Measurements from ENCODE around the gene BGN.

Gene BGN

DNA sequence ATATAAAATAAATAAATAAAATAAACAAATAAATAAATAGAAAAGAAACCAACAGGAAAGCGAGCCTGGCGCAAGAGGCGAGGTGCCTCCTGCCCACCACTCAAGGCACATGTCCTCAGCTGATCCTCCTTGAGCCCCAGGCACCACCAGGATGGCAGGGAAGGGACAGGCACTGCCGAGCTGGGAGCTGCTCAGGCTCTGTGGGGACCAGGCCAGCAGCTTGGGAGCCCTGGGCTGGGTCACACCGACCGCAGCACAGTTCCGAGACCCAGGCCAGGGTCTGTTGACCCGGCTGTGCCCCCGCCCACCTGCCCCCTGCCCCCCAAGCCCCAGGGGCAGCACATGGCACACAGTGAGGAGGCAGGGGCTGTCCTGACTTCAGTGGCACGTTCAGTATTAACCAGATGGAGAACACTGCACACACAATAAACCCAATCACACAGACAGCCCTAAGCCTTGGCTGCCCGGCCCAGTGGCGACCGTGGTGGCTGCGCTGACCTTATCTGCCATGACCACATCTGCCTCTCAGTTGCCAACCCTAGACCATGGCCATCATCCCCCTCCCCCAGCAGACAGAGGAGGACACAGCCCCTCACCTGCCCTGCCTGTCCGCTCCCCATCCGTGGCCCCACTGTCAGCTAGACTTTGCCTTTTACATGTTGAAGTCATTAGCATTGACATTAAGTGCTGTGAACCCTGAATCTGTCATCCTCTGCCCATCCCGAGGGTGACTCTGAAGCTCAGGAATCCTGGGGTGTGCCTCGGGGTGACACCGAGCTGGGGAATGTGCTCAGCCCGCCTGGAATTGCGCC lies 46.0 kb upstream of the BGN start:
- TF ChIP-seq CTCF (IDR thresholded peaks at IDR 0.05; ENCODE audit: control extremely low read depth, extremely low read depth, low read depth, missing control alignments), result no peak
- ChIA-PET CTCF (no interaction called here), POLR2A (no interaction called here)
- no peak for DNase-seq (ENCODE audit: extremely low spot score)

DNA sequence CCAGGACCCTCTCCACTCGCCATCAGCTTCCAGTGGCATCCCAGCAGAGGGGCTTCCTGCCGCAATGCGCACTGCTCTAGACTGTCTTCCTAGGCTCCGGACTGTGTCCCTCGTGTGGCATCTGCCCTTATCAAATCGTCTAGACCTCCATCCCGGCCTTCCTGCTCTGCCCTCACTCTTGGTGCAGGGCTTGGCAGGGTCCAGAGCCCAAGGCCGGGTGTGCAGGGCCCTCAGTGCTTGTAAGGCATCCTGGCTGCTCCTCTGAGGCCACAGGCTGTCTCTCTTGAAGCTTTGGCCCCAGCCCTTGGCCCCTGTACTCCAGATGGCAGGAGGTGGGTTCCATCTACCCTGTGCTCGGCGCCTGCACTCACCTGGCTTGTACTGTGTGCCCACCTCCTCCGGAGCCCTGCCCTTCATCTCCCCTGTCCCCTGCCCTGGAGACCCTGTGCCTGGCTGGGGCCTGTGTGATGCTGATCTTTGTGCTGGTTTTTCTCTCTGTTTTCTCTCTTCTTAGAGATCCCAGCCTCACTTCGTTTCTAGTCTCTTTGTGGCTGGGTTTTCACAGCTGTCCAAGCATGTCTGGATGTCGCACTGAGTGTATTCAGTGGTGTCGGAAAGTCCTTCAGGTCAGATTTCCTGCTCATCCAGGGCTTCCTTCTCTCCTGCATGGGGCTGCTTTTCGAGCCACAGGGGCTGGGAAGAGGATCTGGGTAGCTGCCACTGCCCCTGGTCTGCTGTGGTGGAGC lies 45.2 kb upstream of the BGN start:
- no peak for TF ChIP-seq CTCF (IDR thresholded peaks at IDR 0.05; ENCODE audit: control extremely low read depth, extremely low read depth, low read depth, missing control alignments)
- POLR2A ChIA-PET, result no interaction called here
- no peak for DNase-seq (ENCODE audit: extremely low spot score)
- CTCF ChIA-PET, result no interaction called here

DNA sequence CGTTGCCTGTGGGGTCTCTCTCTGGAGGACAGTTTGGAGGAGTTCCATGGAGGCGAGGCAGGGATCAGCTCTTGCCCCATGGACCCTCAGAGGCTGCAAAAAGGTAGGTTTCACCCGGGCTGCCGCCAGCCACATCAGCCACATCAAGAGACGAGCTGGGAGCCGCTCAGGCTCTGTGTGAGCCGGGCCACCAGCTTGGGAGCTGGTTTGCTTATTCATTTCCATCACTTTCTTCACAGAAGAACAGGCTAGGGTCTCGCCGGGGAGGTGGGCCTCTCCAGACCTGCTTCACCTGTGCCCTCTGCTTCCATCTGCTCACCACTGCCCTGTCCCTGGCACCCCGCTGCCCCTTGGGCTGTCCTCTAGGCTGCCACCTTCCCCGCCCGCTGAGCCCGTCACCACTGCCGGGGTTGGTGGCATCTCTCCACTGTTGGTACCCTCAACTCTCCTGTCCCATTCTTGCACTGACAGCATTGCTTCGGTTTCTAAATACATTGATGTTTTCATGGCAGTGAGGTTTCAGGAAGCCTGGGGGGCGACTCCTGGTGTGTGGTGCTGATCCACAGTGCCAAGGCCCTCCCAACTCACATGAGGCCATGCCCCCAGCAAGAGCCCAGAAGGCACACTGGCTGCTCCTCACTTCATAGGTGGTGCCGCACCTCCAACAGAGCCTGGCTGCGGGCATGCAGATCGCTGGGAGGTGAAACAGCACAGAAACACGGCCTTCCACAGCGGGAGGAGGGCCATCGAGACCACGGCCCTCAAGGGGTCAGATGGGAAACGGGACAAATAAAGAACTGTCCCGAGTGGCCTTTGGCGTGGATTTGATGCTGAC lies 44.4 kb upstream of the BGN start:
- POLR2A ChIA-PET, result no interaction called here
- DNase-seq (ENCODE audit: extremely low spot score), result no peak
- TF ChIP-seq CTCF (IDR thresholded peaks at IDR 0.05; ENCODE audit: control extremely low read depth, extremely low read depth, low read depth, missing control alignments), result no peak
- CTCF ChIA-PET, result no interaction called here

DNA sequence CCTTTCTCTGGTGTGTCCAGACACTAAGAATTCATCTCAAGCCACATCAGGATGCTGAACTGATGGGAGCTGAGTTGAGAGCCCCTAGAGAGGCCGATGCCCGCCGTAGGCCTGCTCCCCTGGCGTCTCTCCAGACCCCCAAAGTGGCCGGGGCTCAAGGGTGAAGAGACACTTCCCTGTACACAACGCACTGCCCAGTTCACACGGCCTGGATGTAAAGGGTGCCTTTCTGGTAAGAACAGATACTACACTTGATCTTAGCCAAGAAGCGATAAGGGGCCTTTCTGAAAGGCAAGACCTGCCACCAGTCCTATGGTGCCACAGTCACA lies 43.9 kb upstream of the BGN start:
- CTCF ChIA-PET, result no interaction called here
- TF ChIP-seq CTCF (IDR thresholded peaks at IDR 0.05; ENCODE audit: control extremely low read depth, extremely low read depth, low read depth, missing control alignments), result no peak
- POLR2A ChIA-PET, result no interaction called here

GRCh38 chrX:153454901-153455550 lies 39.8 kb upstream of the BGN start:
- ChIA-PET POLR2A (no interaction called here), CTCF (no interaction called here)
- TF ChIP-seq CTCF (IDR thresholded peaks at IDR 0.05; ENCODE audit: control extremely low read depth, extremely low read depth, low read depth, missing control alignments), result no peak
- DNase-seq (ENCODE audit: extremely low spot score), result no peak

More for the DNA sequence above, 43.9 kb upstream of the BGN start:
- no peak for DNase-seq (ENCODE audit: extremely low spot score)

GRCh38 chrX:153455571-153455970 lies 39.2 kb upstream of the BGN start:
- POLR2A ChIA-PET, result no interaction called here
- no peak for DNase-seq (ENCODE audit: extremely low spot score)
- no peak for TF ChIP-seq CTCF (IDR thresholded peaks at IDR 0.05; ENCODE audit: control extremely low read depth, extremely low read depth, low read depth, missing control alignments)
- CTCF ChIA-PET, result no interaction called here

Measured in GM10248 (cell line).